G401 (cell line): ENCODE results near the gene TCEAL9. TPM values are rescaled to one million over a fixed set of nuclear protein-coding genes. Genes with fewer than 3 reads are reported as not detected.

Experiments used
- DNase-seq: peaks from one replicate; pipeline ENCODE4 v3.0.0-alpha.2; 2015; ENCODE audit warnings: low spot score
- in situ Hi-C: cut with HindIII; loops from 2 replicates; pipeline ENCODE4 v1.10.0; 2016; ENCODE audit warnings: low sequenced_read_pairs, mixed read lengths
- total RNA-seq: library from RNA; depleted of rRNA; stranded (reverse); fragments of >200 nt; shearing (Covaris generic); gene quantifications from 2 replicates; pipeline ENCODE4 v1.2.3, GENCODE V29; 2014; rRNA removed

TCEAL9 gene
- total RNA-seq, 1 experiment from 2014 or later = 39.1 TPM

- DNase-seq = no peak
- in situ Hi-C loops = no loop called here
These were observed 50.0 kb downstream of the TCEAL9 start for GRCh38 chrX:103406256-103406655.

GRCh38 chrX:103407776-103408175 lies 51.5 kb downstream of the TCEAL9 start:
- in situ Hi-C loops = no loop called here
- no peak for DNase-seq

Other genes starting within 250 kb of the TCEAL9 start
- 61.7 and 62.2 TPM in 2 replicates for gene BEX4, start 141.4 kb upstream of the TCEAL9 start, total RNA-seq
- gene TCEAL8, start 101.4 kb upstream of the TCEAL9 start, total RNA-seq = 128 and 162 TPM in 2 replicates
- gene TCEAL5, start 79.8 kb upstream of the TCEAL9 start, total RNA-seq = not detected in 2 replicates
- 101 and 163 TPM in 2 replicates for gene BEX2, start 45.5 kb upstream of the TCEAL9 start, total RNA-seq
- 0.71 TPM in 1 of 2 replicates, not detected in the other for gene TCEAL7, start 26.3 kb upstream of the TCEAL9 start, total RNA-seq
- gene BEX3, start 20.0 kb downstream of the TCEAL9 start, total RNA-seq = 464 and 525 TPM in 2 replicates
- gene RAB40A, start 163.0 kb downstream of the TCEAL9 start, total RNA-seq = not detected in 2 replicates
- 31.7 and 45.2 TPM in 2 replicates for gene TCEAL4, start 229.0 kb downstream of the TCEAL9 start, total RNA-seq